GM19467 (cell line): Measurements from ENCODE around the gene IRF4.

Experiments
- ATAC-seq: cut with Tn5 transposase; IDR thresholded peaks from one replicate; pipeline ENCODE4 v1.9.1; 2021; ENCODE audit warnings: mild to moderate bottlenecking, moderate library complexity; ENCODE audit not compliant: unreplicated experiment

IRF4 gene

DNA sequence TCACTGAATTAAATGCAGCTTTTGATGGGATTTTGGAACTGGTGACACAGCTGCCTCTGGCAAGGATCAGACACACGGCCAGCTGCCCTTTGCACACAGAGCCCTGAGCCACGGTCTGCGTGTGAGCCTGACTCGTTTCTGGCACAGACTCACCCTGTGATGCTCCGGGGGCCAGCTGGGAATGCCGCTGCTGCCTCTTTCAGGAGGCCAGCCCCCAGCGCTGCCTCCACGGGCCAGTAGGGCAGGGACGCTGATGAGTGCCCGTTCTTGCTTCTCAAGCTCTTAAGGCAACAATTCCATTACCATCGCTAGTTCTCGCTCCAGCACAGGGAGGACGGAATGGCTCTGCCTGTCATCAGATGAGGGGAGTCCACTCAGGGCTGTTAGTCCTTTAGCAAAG lies 61.6 kb downstream of the IRF4 start:
- ATAC-seq = no peak

DNA sequence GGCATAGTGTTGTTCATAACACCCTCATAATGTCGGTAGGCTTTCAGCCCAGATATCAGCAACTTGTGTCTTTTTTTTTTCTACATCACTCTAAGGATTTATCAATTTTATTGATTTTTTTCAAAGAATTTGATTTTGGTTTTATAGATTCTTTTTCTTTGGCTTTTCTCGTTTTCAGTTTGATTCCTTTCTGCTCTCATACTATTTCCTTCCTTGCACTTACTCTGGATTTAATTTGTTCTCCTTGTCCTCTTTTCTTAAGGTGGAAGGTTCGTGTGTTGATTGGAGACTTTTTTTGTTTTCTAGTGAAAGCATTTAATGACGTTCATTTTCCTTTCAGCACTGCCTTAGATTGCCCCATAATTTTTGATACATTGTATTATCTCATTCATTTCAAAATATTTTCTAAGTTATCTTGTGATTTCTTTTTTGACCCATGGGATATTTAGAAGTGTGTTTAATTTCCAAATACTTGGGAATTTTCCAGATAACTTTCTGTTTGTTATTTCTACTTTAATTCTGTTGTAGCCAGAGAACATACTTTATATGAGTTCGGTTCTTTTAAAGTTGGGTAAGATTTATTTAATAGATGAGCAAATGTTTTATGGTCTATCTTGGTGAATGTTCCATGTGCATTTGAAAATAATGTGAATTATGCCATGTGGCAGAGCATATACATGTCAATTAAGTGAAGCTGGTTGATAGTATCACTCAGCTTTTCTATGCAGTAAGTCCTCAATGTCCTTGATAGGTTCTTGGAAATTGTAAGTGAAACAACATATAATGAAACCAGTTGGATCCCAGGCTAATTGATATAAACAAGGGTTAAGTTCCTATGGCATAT lies 62.8 kb downstream of the IRF4 start:
- no peak for ATAC-seq

GRCh38 chr6:455006-455585 lies 63.5 kb downstream of the IRF4 start:
- ATAC-seq = no peak

DNA sequence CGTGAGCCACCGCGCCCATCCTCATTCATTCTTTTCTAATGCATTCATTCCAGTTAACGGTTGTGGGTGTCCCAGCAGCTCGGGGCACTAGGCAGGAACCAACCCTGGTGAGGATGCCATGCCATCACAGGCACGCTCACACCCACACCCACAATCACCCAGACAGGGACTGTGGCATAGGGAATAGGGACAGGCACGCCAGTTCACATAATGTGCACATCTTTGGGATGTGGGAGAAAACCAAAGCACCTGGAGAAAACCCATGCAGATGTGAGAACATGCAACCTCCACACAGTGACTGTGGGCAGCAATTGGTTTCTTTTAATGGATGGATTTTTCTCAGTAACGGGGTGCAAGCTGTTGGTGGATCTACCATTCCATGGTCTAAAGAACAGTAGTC lies 64.3 kb downstream of the IRF4 start:
- ATAC-seq = no peak

DNA sequence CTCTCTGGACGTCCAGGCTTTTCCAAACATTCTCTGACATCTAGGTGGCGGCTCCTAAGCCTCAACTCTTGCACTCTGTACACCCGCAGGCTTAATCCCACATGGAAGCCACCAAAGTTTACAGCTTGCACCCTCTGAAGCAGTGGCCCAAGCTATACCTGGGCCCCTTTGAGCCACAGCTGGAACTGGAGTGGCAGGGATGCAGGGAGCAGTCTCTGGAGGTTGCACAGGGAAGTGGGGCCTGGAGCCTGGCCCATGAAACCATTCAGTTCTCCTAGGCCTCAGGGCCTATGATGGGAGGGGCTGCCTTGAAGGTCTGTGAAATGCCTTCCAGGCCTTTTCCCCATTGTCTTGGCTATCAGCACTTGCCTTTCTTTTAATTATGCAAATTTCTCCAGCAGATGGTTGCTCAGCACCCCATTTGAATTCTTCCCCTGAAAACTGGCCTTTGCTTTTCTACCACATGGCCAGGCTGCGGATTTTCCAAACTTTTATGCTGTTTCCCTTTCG lies 64.9 kb downstream of the IRF4 start:
- no peak for ATAC-seq

GRCh38 chr6:456887-457286 lies 65.3 kb downstream of the IRF4 start:
- ATAC-seq = no peak
